ENCODE results near the gene DDN.
A peak's percentile ranks its signal among the peaks of the same experiment; 100 is the strongest.

DNA sequence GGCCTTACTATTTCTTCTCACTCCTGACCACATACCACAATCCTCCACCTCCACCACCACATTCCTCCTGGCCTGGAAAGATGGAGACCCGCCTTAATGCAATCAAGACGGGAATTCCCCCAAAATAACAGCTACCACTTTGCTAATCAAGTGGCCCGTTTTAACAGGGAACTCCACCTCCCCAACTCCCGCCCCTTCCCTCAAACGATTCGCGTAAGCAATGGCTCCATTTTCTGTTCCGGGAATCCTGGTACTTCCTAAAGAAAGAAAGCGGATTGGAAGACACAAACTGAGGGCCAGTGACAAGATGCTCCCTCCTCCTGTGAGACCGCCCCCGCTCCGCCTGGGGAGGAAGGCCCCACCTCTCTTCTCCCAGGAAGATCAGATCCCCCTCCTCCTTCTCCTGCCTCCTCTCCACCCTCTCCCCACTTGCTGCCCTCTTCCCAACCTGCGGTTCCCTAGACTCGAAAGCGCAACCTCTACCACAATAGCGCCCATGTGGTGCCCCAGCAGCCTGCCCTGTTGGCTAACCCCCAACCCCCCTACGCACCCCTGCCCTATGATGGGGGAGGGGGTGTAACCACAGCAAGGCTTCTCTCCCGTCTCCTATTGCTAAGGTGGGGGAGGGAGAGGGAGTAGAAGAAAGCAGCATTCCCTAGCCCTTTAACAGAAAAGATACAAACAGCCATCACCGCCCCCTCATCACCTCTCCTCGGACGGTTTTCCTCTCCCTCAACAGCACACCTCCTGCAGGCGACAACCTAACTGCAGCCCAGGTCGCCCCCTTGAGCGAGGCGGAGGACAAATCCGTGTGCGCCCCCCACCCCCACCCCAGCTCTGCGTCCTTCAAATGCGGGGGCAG lies 42.7 kb downstream of the DDN start:
- TF ChIP-seq POLR2A (IDR thresholded peaks at IDR 0.05) (peak in 1 of 2 donors; percentile 14), CTCF (IDR thresholded peaks at IDR 0.05 in 4 of 5, conservative IDR thresholded peaks at IDR 0.05 in 1 of 5) (no peak)

Measured in gastrocnemius medialis (tissue), 4 donors.